Measurements from ENCODE around the gene FNIP1. TPM values are rescaled to one million over a fixed set of nuclear protein-coding genes. Genes with fewer than 3 reads are reported as not detected.

The FNIP1 gene
- polyA plus RNA-seq, 1 of the 3 experiments (the other 2 are of a cell fraction), result 2.4 TPM

GRCh38 chr5:131635684-131636572 is 160.9 kb downstream of the FNIP1 start:
- POLR2A ChIA-PET, result interaction anchor here (0.7 to 1.5 kb wide), 3 partner anchors 9 to 161 kb away, joined by 3 to 14 read pairs (median 3); partner anchors contain the start of gene FNIP1

GRCh38 chr5:131634996-131635683 is 161.7 kb downstream of the FNIP1 start, which contains the start of gene RAPGEF6:
Gene RAPGEF6 (minus strand): TSS chr5:131635229. CDS start chr5:131635030, 199 bp downstream.
- Histone ChIP-seq H4K20me1 (ENCODE audit: insufficient read depth) (no peaks in the 10 kb centered on the region), H3K4me3 (ENCODE audit: low read depth in 2 of 2, low read length in 1 of 2) (peak within 1 kb of the TSS; percentile 84 to 98), H2AFZ (ENCODE audit: low read depth) (peak within 1 kb of the TSS; percentile 88), H3K79me2 (ENCODE audit: insufficient read depth) (peaks cover 48% of the 10 kb centered on the region), H3K9ac (peak within 1 kb of the TSS; percentile 92), H3K9me3 (no peaks in the 10 kb centered on the region), H3K4me2 (peak within 1 kb of the TSS; percentile 81), H3K9me2 (no peaks in the 10 kb centered on the region), H3K27ac (ENCODE audit: low read depth in 2 of 2, low read length in 1 of 2) (peak within 1 kb of the TSS; percentile 99), H3K27me3 (ENCODE audit: insufficient read depth) (no peaks in the 10 kb centered on the region), H3K36me3 (replicated peaks in 1 of 2; ENCODE audit: control insufficient read depth in 1 of 2, insufficient read depth in 2 of 2, low read length in 1 of 2) (no peaks in the 10 kb centered on the region), H3F3A (replicated peaks; ENCODE audit: insufficient read depth) (peaks cover 18% of the 10 kb centered on the region), H3K4me1 (ENCODE audit: control insufficient read depth in 1 of 2, insufficient read depth in 2 of 2, low read depth in 1 of 2, low read length in 1 of 2) (peaks cover 3 to 12% of the 10 kb centered on the region in 2 experiments; a peak in 3 of 4 replicates)
- POLR2A ChIA-PET, result interaction anchor here (1.0 to 1.5 kb wide), 2 partner anchors 9 to 162 kb away, joined by 3 to 14 read pairs; partner anchors contain the start of gene FNIP1
- WGBS (ENCODE audit: low lambda C conversion rate), result 1% methylated on average over 20 of the region's 55 CpGs
- CTCF ChIA-PET, result interaction anchor here (0.9 to 1.4 kb wide), 4 partner anchors 12 to 377 kb away, joined by 3 to 5 read pairs (median 4); no protein-coding TSS in a partner anchor
- peak; percentile 85 for DNase-seq
- TF ChIP-seq EZH2phosphoT487 (IDR thresholded peaks at IDR 0.05; ENCODE audit: borderline replicate concordance, low read depth), result no peak
- peak; percentile 2; the same call in 1 of the 2 replicates for TF ChIP-seq PBX3 (IDR thresholded peaks at IDR 0.05)
- TF ChIP-seq USF1 (IDR thresholded peaks at IDR 0.05; ENCODE audit: borderline replicate concordance, low read depth), result peak; percentile 88
- no peak; the same call in none of the 2 replicates for TF ChIP-seq JUND (IDR thresholded peaks at IDR 0.05)
- peak; percentile 60; the same call in 1 of the 2 replicates for TF ChIP-seq USF2 (IDR thresholded peaks at IDR 0.05; ENCODE audit: borderline replicate concordance, low read depth, low read length)
- no peak for TF ChIP-seq GATA2 (CRISPR knock-in tag; IDR thresholded peaks at IDR 0.05)
- TF ChIP-seq REST (IDR thresholded peaks at IDR 0.05; ENCODE audit: low read depth, low read length), result peak; percentile 52; the same call in 1 of the 2 replicates
- peak; percentile 83; the same call in 1 of the 2 replicates for TF ChIP-seq MEF2A (IDR thresholded peaks at IDR 0.05; ENCODE audit: borderline replicate concordance, low read depth)
- TF ChIP-seq NFIC (IDR thresholded peaks at IDR 0.05; ENCODE audit: borderline replicate concordance), result no peak; the same call in 1 of the 2 replicates

More at GRCh38 chr5:131635684-131636572, 160.9 kb downstream of the FNIP1 start:
- H3K4me1 ChIP-seq (ENCODE audit: control insufficient read depth in 1 of 2, insufficient read depth in 2 of 2, low read depth in 1 of 2, low read length in 1 of 2), result peaks cover 3 to 8% of the 10 kb centered on the region in 2 experiments; a peak in 3 of 4 replicates
- H4K20me1 ChIP-seq (ENCODE audit: insufficient read depth), result no peaks in the 10 kb centered on the region
- no peaks in the 10 kb centered on the region for H3K27me3 ChIP-seq (ENCODE audit: insufficient read depth)
- peak overlapping the region; percentile 92 for H3K9ac ChIP-seq
- peaks cover 40% of the 10 kb centered on the region for H3K79me2 ChIP-seq (ENCODE audit: insufficient read depth)
- peak overlapping the region; percentile 85 for H2AFZ ChIP-seq (ENCODE audit: low read depth)
- H3K4me2 ChIP-seq, result peak overlapping the region; percentile 75
- H3K36me3 ChIP-seq (replicated peaks in 1 of 2; ENCODE audit: control insufficient read depth in 1 of 2, insufficient read depth in 2 of 2, low read length in 1 of 2), result no peaks in the 10 kb centered on the region
- DNase-seq, result peak; percentile 20
- no peaks in the 10 kb centered on the region for H3K9me3 ChIP-seq
- peak overlapping the region; percentile 99 for H3K27ac ChIP-seq (ENCODE audit: low read depth in 2 of 2, low read length in 1 of 2)
- TF ChIP-seq USF2 (IDR thresholded peaks at IDR 0.05; ENCODE audit: borderline replicate concordance, low read depth, low read length) (no peak), RCOR1 (IDR thresholded peaks at IDR 0.05; ENCODE audit: low read length) (0 out of 2 replicates have a peak, but pooled peaks have one; percentile 2), MEF2A (IDR thresholded peaks at IDR 0.05; ENCODE audit: borderline replicate concordance, low read depth) (no peak), YY1 (IDR thresholded peaks at IDR 0.05; ENCODE audit: low read depth) (no peak; the same call in 1 of the 2 replicates), RXRA (IDR thresholded peaks at IDR 0.05; ENCODE audit: borderline replicate concordance, low read depth) (no peak)
- peaks cover 21% of the 10 kb centered on the region for H3F3A ChIP-seq (replicated peaks; ENCODE audit: insufficient read depth)
- H3K9me2 ChIP-seq, result no peaks in the 10 kb centered on the region
- WGBS (ENCODE audit: low lambda C conversion rate), result 8% methylated on average over 18 of the region's 24 CpGs
- peak overlapping the region; percentile 84 to 98 for H3K4me3 ChIP-seq (ENCODE audit: low read depth in 2 of 2, low read length in 1 of 2)
- CTCF ChIA-PET, result interaction anchor here (0.9 to 1.4 kb wide), 4 partner anchors 11 to 377 kb away, joined by 3 to 5 read pairs (median 4); no protein-coding TSS in a partner anchor
